ENCODE results near the gene CEPT1. TPM values are rescaled to one million over a fixed set of nuclear protein-coding genes. Genes with fewer than 3 reads are reported as not detected.

The CEPT1 gene
- total RNA-seq, 2 donors from 2014 or later = 16.9 to 26.0 TPM

DNA sequence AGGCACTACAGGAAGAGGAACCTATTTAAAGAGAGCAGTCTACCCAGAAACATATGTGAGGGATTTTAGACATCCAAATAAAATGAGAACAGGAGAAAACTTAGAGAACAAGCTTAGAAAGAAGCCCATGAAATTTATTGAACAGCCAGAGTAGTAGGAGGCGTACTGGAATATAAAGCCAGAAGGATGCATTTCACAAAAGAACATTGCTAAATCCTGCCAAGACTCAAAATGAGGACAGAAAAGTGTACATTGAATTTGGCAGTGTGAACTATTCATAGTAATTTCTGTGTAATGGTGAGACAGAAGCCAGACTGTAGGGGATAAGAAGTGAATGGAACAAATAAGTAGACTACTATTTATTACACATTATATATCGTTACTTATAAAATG is 22.5 kb downstream of the CEPT1 start:
- Histone ChIP-seq H3K9me3 (no peaks in the 10 kb centered on the region), H3K27me3 (no peaks in the 10 kb centered on the region), H3K4me3 (no peak overlapping the region), H3K4me1 (peaks cover 7% of the 10 kb centered on the region), H3K27ac (no peak overlapping the region), H3K36me3 (replicated peaks in 1 of 2; ENCODE audit: insufficient read depth in 1 of 2, low read depth in 2 of 2) (no peaks in the 10 kb centered on the region)
- whole genome bisulfite sequencing, 2 donors = 93 to 96% methylated on average over 2 of the region's 2 CpGs
- intact Hi-C loops (cut with DNase I) = no loop called here
- TF ChIP-seq, protein P1, sequence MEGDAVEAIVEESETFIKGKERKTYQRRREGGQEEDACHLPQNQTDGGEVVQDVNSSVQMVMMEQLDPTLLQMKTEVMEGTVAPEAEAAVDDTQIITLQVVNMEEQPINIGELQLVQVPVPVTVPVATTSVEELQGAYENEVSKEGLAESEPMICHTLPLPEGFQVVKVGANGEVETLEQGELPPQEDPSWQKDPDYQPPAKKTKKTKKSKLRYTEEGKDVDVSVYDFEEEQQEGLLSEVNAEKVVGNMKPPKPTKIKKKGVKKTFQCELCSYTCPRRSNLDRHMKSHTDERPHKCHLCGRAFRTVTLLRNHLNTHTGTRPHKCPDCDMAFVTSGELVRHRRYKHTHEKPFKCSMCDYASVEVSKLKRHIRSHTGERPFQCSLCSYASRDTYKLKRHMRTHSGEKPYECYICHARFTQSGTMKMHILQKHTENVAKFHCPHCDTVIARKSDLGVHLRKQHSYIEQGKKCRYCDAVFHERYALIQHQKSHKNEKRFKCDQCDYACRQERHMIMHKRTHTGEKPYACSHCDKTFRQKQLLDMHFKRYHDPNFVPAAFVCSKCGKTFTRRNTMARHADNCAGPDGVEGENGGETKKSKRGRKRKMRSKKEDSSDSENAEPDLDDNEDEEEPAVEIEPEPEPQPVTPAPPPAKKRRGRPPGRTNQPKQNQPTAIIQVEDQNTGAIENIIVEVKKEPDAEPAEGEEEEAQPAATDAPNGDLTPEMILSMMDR (IDR thresholded peaks at IDR 0.05) = no peak
- TF ChIP-seq POLR2A (IDR thresholded peaks at IDR 0.05) = no peak
- no peak for ATAC-seq
- DNase-seq = no peak

DNA sequence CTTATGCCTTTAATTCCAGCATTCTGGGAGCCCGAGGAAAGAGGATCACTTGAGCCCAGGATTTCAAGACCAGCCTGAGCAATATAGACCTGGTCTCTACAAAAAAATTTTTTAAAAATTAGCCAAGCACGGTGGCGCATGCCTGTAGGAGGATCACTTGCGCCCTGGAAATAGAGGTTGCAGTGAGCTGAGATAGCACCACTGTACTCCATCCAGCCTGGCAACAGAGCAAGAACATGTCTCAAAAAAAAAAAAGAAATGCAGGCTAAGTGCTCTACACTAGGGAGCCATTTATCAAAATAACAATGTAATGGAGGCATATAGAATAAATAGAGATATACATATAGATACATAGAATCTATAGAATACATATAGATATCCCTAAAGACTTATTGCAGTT is 23.3 kb downstream of the CEPT1 start:
- no peaks in the 10 kb centered on the region for H3K36me3 ChIP-seq (replicated peaks in 1 of 2; ENCODE audit: insufficient read depth in 1 of 2, low read depth in 2 of 2)

DNA sequence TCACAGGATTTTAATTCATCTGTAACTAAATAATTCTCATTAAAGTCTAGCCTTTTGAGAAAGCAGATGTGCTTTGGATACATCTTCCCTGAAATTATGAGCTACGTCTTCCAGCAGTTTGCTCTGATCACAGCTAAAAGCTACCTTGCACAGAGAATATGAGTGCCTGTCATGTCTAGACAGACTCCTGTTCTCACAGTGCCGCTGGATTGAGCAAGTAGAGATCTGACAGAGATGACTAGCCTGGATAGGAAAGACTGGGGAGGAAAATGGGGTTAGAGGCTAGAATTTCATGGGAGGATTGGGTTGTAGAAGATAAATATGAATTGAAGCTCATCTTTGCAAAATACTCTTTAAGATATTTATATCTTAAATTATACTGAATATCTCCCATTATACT is 24.1 kb downstream of the CEPT1 start:
- WGBS, 2 donors = 94 to 96% methylated on average over 2 of the region's 2 CpGs
- ATAC-seq (no peak), DNase-seq (no peak)
- no peak for TF ChIP-seq POLR2A (IDR thresholded peaks at IDR 0.05)
- TF ChIP-seq, protein P1 (IDR thresholded peaks at IDR 0.05) = no peak
- H3K27me3 ChIP-seq = no peaks in the 10 kb centered on the region
- H3K4me1 ChIP-seq = peaks cover 11% of the 10 kb centered on the region
- intact Hi-C loops (cut with DNase I) = no loop called here
- no peaks in the 10 kb centered on the region for H3K9me3 ChIP-seq
- H3K27ac ChIP-seq = no peak overlapping the region
- H3K36me3 ChIP-seq (replicated peaks in 1 of 2; ENCODE audit: insufficient read depth in 1 of 2, low read depth in 2 of 2) = no peaks in the 10 kb centered on the region
- no peak overlapping the region for H3K4me3 ChIP-seq

More for the DNA sequence above, 23.3 kb downstream of the CEPT1 start:
- no peak for DNase-seq
- Histone ChIP-seq H3K4me1 (peaks cover 7% of the 10 kb centered on the region), H3K4me3 (no peak overlapping the region), H3K27ac (no peak overlapping the region), H3K9me3 (no peaks in the 10 kb centered on the region), H3K27me3 (no peaks in the 10 kb centered on the region)
- ATAC-seq = no peak
- TF ChIP-seq POLR2A (IDR thresholded peaks at IDR 0.05) = no peak
- TF ChIP-seq, protein P1 (IDR thresholded peaks at IDR 0.05) = no peak
- intact Hi-C loops (cut with DNase I) = no loop called here
- 95 to 97% methylated on average over 4 of the region's 4 CpGs for WGBS, 2 donors

DNA sequence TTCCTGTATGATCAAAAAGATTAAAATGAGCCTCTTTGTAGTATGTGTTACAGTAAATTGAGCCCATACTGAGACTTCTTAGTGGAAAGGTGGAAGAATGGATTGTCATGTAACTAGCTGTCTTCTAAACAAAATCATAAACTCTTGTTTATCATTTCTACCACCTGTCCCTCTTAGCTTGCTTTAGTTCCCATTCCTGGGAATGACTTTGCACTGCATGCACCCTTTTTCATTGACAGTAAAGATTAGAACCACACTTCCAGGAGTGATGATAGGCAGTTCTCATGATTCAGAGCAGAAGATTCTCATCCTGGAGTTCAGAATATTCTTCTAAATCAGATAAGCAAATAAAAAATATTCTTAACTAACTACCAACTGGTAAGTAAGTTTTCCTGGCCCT is 32.4 kb downstream of the CEPT1 start:
- TF ChIP-seq, protein P1 (IDR thresholded peaks at IDR 0.05) = no peak
- TF ChIP-seq POLR2A (IDR thresholded peaks at IDR 0.05) = no peak
- H3K4me1 ChIP-seq = peaks cover 11% of the 10 kb centered on the region
- no peaks in the 10 kb centered on the region for H3K9me3 ChIP-seq
- ATAC-seq (no peak), DNase-seq (no peak)
- H3K27ac ChIP-seq = no peak overlapping the region
- intact Hi-C loops (cut with DNase I) = no loop called here
- H3K4me3 ChIP-seq = no peak overlapping the region
- no peaks in the 10 kb centered on the region for H3K27me3 ChIP-seq
- H3K36me3 ChIP-seq (replicated peaks in 1 of 2; ENCODE audit: insufficient read depth in 1 of 2, low read depth in 2 of 2) = peaks cover 0 to 4% of the 10 kb centered on the region in 2 donors

DNA sequence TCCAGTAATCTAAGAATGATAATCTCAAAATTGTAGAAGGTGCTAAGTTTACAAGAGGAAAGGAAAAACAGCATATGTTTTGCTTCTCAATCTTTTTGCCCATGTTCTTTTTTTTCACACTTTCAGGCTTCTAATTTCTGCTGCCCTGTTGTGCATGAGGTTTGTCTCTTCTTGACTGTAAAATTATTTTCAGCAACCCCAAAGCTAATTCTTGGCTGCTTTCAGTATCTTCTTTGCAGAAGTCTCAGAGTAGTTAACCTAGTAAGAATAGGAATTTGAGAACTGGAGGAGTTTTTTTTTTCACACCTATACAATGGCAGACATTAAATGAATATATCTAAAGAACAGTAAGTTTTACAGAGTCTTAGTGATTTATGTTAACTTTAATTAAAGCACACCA is 34.0 kb downstream of the CEPT1 start:
- H3K4me1 ChIP-seq = peaks cover 8% of the 10 kb centered on the region
- DNase-seq (no peak), ATAC-seq (no peak)
- peaks cover 0 to 4% of the 10 kb centered on the region in 2 donors for H3K36me3 ChIP-seq (replicated peaks in 1 of 2; ENCODE audit: insufficient read depth in 1 of 2, low read depth in 2 of 2)
- intact Hi-C loops (cut with DNase I) = no loop called here
- TF ChIP-seq POLR2A (IDR thresholded peaks at IDR 0.05) = no peak
- TF ChIP-seq, protein P1 (IDR thresholded peaks at IDR 0.05) = no peak
- H3K27ac ChIP-seq = no peak overlapping the region
- H3K9me3 ChIP-seq = no peaks in the 10 kb centered on the region
- no peak overlapping the region for H3K4me3 ChIP-seq
- no peaks in the 10 kb centered on the region for H3K27me3 ChIP-seq

Measured in body of pancreas (tissue), 4 donors.